Measurements from ENCODE around the gene ALPK3.

Gene ALPK3

GRCh38 chr15:84798436-84798946 lies 18.7 kb upstream of the ALPK3 start:
- DNase-seq, result no peak

DNA sequence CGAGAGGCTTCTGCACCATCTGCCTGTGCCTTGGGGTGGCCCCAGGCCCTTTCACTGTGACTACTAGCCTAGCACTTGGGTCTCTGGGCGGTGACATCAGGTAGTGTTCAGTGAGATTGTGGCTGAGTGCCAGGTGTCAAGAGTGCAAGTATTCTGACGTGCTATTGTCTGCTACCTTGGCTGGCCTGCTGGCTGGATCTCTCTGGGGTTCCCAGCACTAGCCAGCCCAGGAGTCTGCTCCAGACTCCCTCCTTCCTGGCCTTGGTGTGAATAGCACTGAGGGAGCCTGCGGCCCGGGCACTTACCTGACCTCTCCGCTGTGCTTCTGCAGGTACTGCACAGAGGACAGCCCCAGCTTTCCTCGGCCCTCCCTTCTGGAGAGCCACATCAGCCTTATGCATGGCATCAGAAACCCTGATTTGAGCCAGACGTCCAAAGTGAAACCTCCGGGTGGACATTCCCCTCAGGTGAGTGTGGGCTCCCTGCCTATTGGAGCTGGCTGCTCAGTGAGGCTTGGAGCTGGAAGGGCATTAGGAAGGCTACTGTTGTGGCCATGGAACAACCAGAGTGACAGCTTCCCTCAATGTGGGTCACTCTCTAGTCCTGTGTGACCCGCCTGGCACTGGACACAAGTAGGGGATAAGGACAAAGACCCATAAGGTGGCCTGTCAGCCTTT lies 17.5 kb upstream of the ALPK3 start:
- DNase-seq, result no peak

DNA sequence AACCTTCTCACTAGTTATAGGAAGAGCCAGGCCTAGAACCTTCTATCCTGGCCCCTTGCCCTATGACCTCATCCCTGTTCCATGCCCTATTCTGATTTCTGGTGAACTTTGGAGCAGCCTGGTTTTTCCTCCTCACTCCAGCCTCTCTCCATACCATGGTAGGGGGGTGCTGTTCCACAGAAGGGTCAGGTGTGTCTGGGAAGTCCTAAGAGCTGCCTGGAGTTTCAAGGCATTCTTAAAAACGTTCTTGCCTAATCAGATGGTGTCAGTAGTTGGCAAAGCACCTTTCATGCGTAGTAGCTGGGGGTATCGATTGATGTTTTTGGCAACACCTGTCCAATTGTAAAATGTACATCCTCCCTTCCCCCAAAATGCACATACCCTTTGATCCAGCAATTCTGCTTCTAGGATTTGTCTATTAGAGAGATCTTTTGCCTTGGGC lies 16.8 kb upstream of the ALPK3 start:
- no peak for DNase-seq

GRCh38 chr15:84804005-84804900 lies 12.9 kb upstream of the ALPK3 start:
- no peak for DNase-seq

GRCh38 chr15:84805221-84805620 lies 11.9 kb upstream of the ALPK3 start:
- no peak for DNase-seq

GRCh38 chr15:84807228-84807627 lies 9.9 kb upstream of the ALPK3 start:
- DNase-seq, result no peak

- no peak for DNase-seq
Measured at GRCh38 chr15:84810073-84810840, 6.9 kb upstream of the ALPK3 start.

GRCh38 chr15:84811151-84811550 lies 6.0 kb upstream of the ALPK3 start:
- DNase-seq, result no peak

- no peak for DNase-seq
Measured at GRCh38 chr15:84811828-84812227, 5.3 kb upstream of the ALPK3 start.

- DNase-seq, result no peak
Measured at GRCh38 chr15:84812842-84813241, 4.3 kb upstream of the ALPK3 start.

DNA sequence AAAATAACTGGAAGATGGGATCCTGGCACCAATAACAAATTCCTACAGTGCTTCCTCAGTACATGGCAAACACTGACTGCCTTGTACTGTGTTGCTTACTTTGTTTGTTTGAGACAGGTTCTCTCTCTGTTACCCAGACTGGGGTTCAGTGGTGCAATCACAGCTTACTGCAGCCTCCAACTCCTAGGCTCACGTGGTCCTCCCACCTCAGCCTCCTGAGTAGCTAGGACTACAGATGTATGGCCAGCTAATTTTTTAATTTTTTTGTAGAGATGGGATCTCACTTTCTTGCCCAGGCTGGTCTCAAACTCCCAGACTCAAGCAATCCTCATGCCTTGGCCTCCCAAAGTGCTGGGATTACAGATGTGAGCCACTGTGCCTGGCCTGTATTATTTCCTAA lies 3.7 kb upstream of the ALPK3 start:
- no peak for DNase-seq

DNA sequence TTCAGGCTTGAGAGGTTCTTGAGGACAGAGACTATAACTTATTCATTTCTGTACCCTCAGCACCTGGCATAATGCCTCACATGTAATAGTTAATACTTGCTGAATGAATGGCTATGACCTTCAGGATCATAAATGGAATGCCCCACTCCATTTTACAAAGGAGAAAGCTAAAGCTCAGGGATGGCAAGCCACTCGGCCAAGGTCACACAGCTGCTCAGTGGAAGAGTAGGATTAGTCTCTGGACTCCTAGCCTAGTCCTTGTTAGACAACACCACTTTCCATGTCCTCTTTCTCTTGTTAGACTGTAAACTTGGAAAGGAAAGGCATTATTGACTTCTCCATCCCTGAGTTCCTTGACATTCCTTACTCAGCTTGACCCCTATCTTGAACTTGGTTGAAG lies 3.2 kb upstream of the ALPK3 start:
- no peak for DNase-seq

DNA sequence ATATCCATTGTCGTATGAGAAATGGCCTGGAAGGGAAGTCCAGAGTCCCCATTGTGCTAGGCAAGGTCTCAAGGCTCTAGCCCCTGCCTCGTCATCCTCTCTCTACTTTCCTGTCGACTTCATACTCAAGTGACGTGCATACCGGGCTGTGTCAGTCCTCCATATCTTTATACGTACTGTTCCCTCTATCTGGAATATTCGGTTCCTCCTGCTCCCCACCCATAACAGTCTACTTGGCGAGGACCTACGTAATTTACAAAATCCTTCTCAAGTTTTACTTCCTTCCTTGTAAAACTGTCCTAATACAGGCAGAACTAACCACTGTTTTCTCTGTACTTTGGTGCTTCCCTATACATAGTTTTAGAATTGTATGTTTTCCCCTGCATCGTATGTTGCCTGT lies 2.2 kb upstream of the ALPK3 start:
- no peak for DNase-seq

DNA sequence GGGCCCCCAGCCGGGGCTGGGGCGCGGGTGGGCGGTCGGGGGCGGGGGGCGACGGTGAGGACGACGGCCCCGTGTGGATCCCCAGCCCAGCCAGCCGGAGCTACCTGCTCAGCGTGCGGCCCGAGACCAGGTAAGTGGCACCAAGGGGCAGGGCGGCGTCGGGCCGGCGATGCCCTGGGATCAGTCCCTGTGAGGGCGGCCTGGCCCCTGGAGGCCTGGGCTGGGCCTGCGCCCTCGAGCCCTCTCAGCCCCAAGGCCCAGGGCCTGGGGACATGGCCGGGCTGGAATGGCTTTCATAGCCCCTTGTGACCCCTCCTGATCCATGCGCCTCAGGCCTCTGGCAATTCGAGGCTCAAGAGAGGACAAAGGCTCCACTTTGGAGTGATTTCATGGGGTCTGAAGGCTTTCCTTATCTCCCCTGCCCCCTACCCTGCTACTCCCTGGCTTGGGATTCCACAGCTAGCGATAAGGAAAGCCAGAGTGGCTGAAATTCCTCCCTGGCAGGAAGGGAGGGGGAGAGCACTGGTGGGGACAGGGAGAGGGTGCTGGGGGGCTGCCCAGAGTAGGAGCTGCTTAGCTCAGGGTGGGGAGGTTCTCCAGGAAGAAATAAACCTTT lies 418 bp downstream of the ALPK3 start:
- DNase-seq, result no peak

DNA sequence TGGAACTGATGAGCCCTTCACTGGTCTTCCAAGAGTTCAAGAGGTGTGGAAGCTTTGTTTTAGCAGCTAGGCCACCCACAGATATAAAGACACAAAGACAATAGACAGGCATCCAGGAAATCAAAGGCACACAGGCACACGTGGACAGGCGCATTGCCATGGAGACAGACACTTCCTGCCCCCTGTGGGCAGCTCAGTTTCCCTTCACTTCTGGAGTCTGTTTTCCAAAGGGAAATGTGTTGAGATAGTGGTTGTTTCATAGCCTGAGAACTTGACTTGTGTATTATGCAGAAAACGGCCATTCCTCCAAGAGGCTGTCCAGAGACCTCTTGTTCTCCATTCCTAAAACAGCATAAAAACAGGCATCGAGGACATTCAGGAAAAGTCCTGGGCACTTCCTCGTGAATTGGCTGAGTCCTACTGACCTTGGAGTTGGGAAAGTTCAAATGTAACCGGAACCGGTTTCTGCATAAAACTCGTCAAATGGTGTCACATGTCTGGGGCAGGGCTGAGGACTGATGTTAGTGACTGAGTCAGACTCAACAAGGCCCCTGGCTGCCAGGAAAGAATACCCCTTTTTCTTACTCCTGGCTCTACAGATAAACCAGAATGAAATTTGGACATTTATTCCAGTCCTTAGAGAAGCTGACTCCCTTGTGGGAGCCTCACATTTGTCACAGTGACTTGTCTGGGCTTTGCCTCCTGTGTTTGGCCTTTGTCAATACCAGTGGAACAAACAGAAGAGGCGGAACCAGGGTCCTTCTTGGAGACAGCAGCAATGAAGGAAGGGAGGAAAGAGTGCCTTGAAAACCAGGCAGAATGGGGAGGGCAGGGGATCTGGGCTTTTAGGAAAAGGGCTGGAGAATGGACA lies 1.3 kb downstream of the ALPK3 start:
- no peak for DNase-seq

DNA sequence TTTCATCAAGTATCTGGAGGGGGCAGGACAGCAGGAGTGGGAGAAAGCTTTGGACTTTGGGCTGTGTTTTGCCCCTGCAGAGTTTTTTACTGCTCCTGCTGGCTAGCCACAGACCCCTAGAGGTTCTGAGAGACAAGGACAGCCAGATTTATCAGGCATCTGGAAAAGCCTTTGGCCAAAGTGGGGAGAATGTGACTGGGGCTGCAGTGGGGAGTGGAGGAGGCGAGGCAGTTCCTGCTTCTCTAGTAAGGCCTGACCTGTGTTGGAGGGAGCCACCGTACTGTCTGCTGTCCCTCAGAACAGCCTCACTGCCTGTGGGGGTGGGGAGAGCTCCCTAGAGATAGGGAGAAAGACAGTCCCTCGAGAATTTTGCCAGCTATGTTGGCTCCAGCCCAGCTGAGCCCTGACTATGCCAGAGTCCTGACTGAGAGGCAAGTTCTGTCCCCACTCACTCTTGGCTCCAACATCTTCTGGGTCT lies 2.2 kb downstream of the ALPK3 start:
- DNase-seq, result no peak

DNA sequence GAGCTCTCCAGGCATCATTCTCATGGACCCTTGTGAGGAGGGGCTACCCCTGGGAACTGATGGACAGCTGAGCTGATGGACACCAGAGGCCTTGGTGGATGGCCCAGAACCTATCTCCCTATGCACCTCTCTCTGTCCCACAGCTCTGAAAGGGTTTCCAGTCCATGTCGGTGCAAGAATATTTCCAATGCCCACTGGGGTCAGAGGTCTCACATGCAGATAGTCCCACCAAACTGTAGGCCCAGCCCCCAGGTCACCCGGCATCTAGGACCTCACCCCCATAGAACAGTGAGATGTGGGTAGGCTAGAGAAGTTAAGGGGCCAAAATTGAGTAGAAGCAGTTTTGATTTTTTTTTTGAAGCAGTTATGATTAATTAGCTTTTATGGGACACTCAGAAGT lies 2.6 kb downstream of the ALPK3 start:
- no peak for DNase-seq

GRCh38 chr15:84821501-84822021 lies 4.4 kb downstream of the ALPK3 start:
- DNase-seq, result no peak

- peak; percentile 42 for DNase-seq
Measured at GRCh38 chr15:84822653-84823281, 5.6 kb downstream of the ALPK3 start.

GRCh38 chr15:84823282-84823878 lies 6.2 kb downstream of the ALPK3 start:
- no peak for DNase-seq
